Measurements from ENCODE around the gene OR1N1. TPM values are rescaled to one million over a fixed set of nuclear protein-coding genes. Genes with fewer than 3 reads are reported as not detected.
A peak's percentile ranks its signal among the peaks of the same experiment; 100 is the strongest.
"Not testable (repeated sequence)": the region's sequence is repeated elsewhere in the genome, so short reads cannot be mapped to it uniquely, and the experiment has no call there.

Gene OR1N1
- total RNA-seq, 1 donor from 2014 or later, result not detected

DNA sequence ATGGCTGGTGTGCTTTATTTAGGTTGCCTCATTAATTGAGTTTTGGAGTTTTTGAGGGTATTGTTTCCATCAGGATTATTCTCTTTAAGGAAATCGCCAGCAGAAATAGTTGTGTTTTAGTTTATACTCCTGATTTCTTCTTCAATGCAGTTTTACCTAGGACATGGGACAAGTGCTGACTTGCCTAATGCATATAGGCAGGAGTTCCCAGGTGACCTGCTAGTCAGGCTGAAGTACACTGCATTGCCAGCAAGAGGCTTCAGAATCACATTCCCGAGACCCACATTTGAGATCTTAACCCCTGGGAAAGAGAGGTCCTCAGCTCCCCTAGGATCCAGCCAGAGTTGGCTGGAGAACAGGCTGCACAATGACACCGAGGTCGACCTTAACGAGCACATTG is 24.3 kb upstream of the OR1N1 start:
- H3K36me3 ChIP-seq (ENCODE audit: control insufficient read depth, insufficient read depth, low read length), result no peaks in the 10 kb centered on the region
- no peak overlapping the region for H3K4me3 ChIP-seq (ENCODE audit: low read depth, low read length)
- TF ChIP-seq, protein P1, sequence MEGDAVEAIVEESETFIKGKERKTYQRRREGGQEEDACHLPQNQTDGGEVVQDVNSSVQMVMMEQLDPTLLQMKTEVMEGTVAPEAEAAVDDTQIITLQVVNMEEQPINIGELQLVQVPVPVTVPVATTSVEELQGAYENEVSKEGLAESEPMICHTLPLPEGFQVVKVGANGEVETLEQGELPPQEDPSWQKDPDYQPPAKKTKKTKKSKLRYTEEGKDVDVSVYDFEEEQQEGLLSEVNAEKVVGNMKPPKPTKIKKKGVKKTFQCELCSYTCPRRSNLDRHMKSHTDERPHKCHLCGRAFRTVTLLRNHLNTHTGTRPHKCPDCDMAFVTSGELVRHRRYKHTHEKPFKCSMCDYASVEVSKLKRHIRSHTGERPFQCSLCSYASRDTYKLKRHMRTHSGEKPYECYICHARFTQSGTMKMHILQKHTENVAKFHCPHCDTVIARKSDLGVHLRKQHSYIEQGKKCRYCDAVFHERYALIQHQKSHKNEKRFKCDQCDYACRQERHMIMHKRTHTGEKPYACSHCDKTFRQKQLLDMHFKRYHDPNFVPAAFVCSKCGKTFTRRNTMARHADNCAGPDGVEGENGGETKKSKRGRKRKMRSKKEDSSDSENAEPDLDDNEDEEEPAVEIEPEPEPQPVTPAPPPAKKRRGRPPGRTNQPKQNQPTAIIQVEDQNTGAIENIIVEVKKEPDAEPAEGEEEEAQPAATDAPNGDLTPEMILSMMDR (IDR thresholded peaks at IDR 0.05; ENCODE audit: insufficient read depth, low read length, severe bottlenecking), result no peak
- FAIRE-seq (no peak), DNase-seq (ENCODE audit: low read depth) (peak; percentile 69)
- peaks cover 2% of the 10 kb centered on the region for H3K27me3 ChIP-seq (ENCODE audit: control insufficient read depth, insufficient read depth, low read length)

DNA sequence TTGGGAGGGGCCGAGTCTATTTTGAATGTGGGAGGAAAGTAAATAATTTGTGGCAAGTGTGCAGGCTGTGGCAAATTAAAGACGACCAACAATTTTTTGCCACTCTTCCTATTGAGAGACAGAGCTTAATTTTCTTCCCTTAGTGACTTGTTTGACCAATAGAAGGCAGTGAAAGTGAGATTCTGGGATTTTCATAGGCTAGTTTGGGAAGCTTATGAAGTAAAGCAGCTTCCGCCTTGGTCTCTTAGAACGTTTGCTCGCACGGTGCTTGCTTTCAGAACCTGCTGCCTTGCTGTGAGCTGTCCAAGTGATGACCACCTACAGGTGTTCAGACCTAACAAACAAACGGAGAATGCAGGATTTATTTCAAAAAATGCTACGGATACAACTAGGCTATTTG is 19.1 kb upstream of the OR1N1 start:
- TF ChIP-seq, protein P1 (IDR thresholded peaks at IDR 0.05; ENCODE audit: insufficient read depth, low read length, severe bottlenecking), result no peak
- Histone ChIP-seq H3K27me3 (ENCODE audit: control insufficient read depth, insufficient read depth, low read length) (no peaks in the 10 kb centered on the region), H3K4me3 (ENCODE audit: low read depth, low read length) (no peak overlapping the region), H3K36me3 (ENCODE audit: control insufficient read depth, insufficient read depth, low read length) (no peaks in the 10 kb centered on the region)
- FAIRE-seq, result no peak
- no peak for DNase-seq (ENCODE audit: low read depth)

DNA sequence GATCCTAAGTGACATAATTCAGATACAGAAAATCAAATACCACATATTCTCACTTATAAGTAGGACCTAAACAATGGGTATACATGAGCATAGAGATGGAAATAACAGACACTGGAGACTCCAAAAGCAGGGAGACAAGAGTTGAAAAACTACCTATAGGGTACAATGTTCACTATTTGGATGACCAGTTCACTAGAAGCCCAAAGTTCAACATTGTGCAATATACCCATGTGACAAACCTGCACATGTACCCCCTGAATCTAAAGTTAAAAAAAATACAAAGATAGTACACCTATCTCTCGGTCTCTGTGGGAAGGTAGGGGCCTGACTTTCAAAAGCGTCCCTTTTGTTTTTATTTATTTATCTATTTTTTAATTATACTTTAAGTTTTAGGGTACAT is 11.7 kb upstream of the OR1N1 start:
- H3K36me3 ChIP-seq (ENCODE audit: control insufficient read depth, insufficient read depth, low read length), result no peaks in the 10 kb centered on the region
- H3K4me3 ChIP-seq (ENCODE audit: low read depth, low read length), result no peak overlapping the region
- FAIRE-seq (no peak), DNase-seq (ENCODE audit: low read depth) (no peak)
- TF ChIP-seq, protein P1 (IDR thresholded peaks at IDR 0.05; ENCODE audit: insufficient read depth, low read length, severe bottlenecking), result no peak
- no peaks in the 10 kb centered on the region for H3K27me3 ChIP-seq (ENCODE audit: control insufficient read depth, insufficient read depth, low read length)

DNA sequence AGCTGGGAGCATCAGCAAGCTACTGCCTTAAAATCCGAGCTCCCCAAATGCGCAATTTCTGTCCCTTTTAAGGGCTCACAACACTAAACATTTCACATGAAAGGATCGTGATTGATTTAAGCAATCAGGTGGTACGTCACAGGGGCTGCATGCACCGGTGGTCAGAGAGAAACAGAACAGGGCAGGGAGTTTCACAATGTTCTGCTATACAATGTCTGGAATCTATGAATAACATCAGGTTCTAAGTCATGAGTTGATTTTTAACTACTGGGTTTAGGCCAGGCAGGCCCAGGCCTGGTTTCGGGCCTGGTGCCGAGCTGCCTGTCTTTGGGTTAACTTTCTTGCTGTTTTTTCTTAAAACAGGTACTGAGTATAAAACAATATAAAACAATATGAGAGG is 10.0 kb upstream of the OR1N1 start:
- H3K4me3 ChIP-seq (ENCODE audit: low read depth, low read length); FAIRE-seq; H3K36me3 ChIP-seq (ENCODE audit: control insufficient read depth, insufficient read depth, low read length); DNase-seq (ENCODE audit: low read depth); H3K27me3 ChIP-seq (ENCODE audit: control insufficient read depth, insufficient read depth, low read length): not testable (repeated sequence)

DNA sequence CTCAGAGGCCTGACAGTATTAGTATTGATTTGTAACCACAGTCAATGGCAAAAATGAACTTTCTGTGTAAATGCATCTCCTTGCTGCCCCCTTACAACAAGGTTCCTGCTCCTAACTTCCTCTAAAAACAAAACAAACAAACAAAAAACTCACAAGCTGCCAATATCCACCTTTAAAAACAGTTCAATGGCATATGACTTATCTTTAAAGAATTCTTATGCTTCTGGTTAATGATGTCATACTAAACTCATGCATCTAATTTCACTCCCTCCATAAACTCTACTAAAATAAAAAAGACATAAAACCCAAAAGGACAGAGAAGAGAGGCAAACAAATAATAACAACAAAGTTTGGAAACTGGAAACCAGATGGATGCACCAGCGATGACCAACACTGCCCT is 9.0 kb upstream of the OR1N1 start:
- H3K4me3 ChIP-seq (ENCODE audit: low read depth, low read length), result no peak overlapping the region
- FAIRE-seq (no peak), DNase-seq (ENCODE audit: low read depth) (peak; percentile 13)
- H3K36me3 ChIP-seq (ENCODE audit: control insufficient read depth, insufficient read depth, low read length), result no peaks in the 10 kb centered on the region
- no peaks in the 10 kb centered on the region for H3K27me3 ChIP-seq (ENCODE audit: control insufficient read depth, insufficient read depth, low read length)
- TF ChIP-seq, protein P1 (IDR thresholded peaks at IDR 0.05; ENCODE audit: insufficient read depth, low read length, severe bottlenecking), result no peak

DNA sequence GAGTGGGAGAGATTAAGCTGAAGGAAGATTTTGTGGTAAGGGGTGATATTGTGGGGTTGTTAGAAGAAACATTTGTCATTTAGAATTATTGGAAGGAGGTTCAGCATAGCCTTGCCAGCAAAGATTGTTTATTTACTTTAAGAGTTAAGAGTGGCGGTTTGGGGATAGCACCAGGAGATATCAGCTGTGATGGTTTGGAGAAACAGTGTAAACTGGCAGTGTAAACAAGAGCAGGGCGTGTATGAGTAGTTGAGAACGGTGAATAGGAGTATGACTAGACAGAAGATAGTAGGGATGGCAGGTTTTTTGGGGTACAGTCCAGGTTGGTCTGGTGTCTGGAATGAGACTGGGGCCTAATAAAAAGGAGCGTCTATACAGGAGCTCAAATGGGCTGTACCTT is 4.1 kb upstream of the OR1N1 start:
- not testable (repeated sequence) for H3K27me3 ChIP-seq (ENCODE audit: control insufficient read depth, insufficient read depth, low read length); FAIRE-seq; H3K36me3 ChIP-seq (ENCODE audit: control insufficient read depth, insufficient read depth, low read length); DNase-seq (ENCODE audit: low read depth); H3K4me3 ChIP-seq (ENCODE audit: low read depth, low read length)

DNA sequence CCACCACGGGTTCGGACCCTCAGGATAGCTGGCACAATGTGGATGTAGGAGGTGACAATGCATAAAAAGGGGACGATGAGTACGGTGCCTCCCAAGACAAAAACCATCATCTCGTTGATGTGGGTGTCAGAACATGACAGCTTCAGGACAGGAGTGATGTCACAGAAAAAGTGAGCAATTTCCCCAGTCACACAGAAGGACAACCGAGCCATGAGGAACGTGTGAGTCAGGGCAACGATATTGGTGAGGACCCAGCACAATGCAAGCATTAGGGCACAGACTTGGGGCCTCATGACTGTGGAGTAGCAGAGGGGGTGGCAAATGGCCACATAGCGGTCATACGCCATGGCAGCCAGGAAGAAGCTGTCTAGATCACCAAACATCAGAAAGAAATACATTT is 491 bp downstream of the OR1N1 start:
- FAIRE-seq (no peak), DNase-seq (ENCODE audit: low read depth) (no peak)
- Histone ChIP-seq H3K27me3 (ENCODE audit: control insufficient read depth, insufficient read depth, low read length) (peaks cover 2% of the 10 kb centered on the region), H3K4me3 (ENCODE audit: low read depth, low read length) (no peak overlapping the region), H3K36me3 (ENCODE audit: control insufficient read depth, insufficient read depth, low read length) (no peaks in the 10 kb centered on the region)
- TF ChIP-seq, protein P1 (IDR thresholded peaks at IDR 0.05; ENCODE audit: insufficient read depth, low read length, severe bottlenecking), result no peak

Measured in bronchial epithelial cell (primary cell).